T-helper 22 cell (primary cell): Measurements from ENCODE around the gene PAK4.
"Not testable (repeated sequence)": the region's sequence is repeated elsewhere in the genome, so short reads cannot be mapped to it uniquely, and the experiment has no call there.

ENCODE experiments used
- DNase-seq: peaks from one replicate; pipeline ENCODE4 v3.0.0-alpha.2; 2020; ENCODE audit warnings: low read depth

PAK4 gene

GRCh38 chr19:39207293-39207836, 81.8 kb downstream of the PAK4 start:
- DNase-seq, result no peak

GRCh38 chr19:39208175-39208795, 82.7 kb downstream of the PAK4 start:
- no peak for DNase-seq

- no peak for DNase-seq
These were observed 83.6 kb downstream of the PAK4 start for GRCh38 chr19:39209196-39209595.

- no peak for DNase-seq
These were observed 86.3 kb downstream of the PAK4 start for GRCh38 chr19:39211731-39212374.

- DNase-seq, result no peak
These were observed 86.8 kb downstream of the PAK4 start for GRCh38 chr19:39212375-39212742.

- not testable (repeated sequence) for DNase-seq
These were observed 89.7 kb downstream of the PAK4 start for GRCh38 chr19:39215323-39215722.

GRCh38 chr19:39217094-39217493, 91.5 kb downstream of the PAK4 start:
- no peak for DNase-seq

GRCh38 chr19:39218230-39219007, 92.8 kb downstream of the PAK4 start:
- no peak for DNase-seq

- DNase-seq, result not testable (repeated sequence)
These were observed 93.5 kb downstream of the PAK4 start for GRCh38 chr19:39219108-39219507.

GRCh38 chr19:39223703-39224279, 98.2 kb downstream of the PAK4 start:
- no peak for DNase-seq

- DNase-seq, result no peak
These were observed 99.3 kb downstream of the PAK4 start for GRCh38 chr19:39224910-39225309.
